HEK293 (cell line): ENCODE measurements around the gene NAE1.

Experiments
- CTCF ChIP-seq: fragments of 450-650 bp; formaldehyde crosslinking; IDR thresholded peaks from 2 replicates; pipeline ENCODE4 v1.5.1; 2016; ENCODE audit warnings: missing biosample characterization, missing genetic modification characterization
- GLI2 ChIP-seq: fragments of 450-650 bp; formaldehyde crosslinking; IDR thresholded peaks from 2 replicates; pipeline ENCODE4; 2017; ENCODE audit warnings: missing biosample characterization, missing genetic modification characterization, low read depth, borderline replicate concordance
- HIC1 ChIP-seq: fragments of 450-650 bp; formaldehyde crosslinking; IDR thresholded peaks from 2 replicates; pipeline ENCODE4 v1.5.1; 2016; ENCODE audit warnings: missing biosample characterization, missing genetic modification characterization
- KLF10 ChIP-seq: fragments of 450-650 bp; IDR thresholded peaks from 2 replicates; pipeline ENCODE4 v1.5.1; 2018; ENCODE audit warnings: missing biosample characterization, mild to moderate bottlenecking, missing genetic modification characterization
- TCF7L2 ChIP-seq: IDR thresholded peaks from 2 replicates; pipeline ENCODE4 v1.6.1; 2011; ENCODE audit warnings: low read depth, mild to moderate bottlenecking, inconsistent platforms, low read length, moderate library complexity, borderline replicate concordance
- ZBTB17 ChIP-seq: fragments of 450-650 bp; formaldehyde crosslinking; IDR thresholded peaks from 2 replicates; pipeline ENCODE4 v1.5.1; 2016; ENCODE audit warnings: missing biosample characterization, missing genetic modification characterization
- ZNF133 ChIP-seq: fragments of 450-650 bp; formaldehyde crosslinking; IDR thresholded peaks from 2 replicates; pipeline ENCODE4 v1.5.1; 2016; ENCODE audit warnings: missing biosample characterization, missing genetic modification characterization
- ZNF16 ChIP-seq: fragments of 450-650 bp; formaldehyde crosslinking; IDR thresholded peaks from 2 replicates; pipeline ENCODE4 v1.5.1; 2016; ENCODE audit warnings: low read depth, missing biosample characterization, missing genetic modification characterization
- ZNF274 ChIP-seq, 2 experiments: fragments of 200-500 bp in 1 of 2; fragments of 450-650 bp in 1 of 2; sonication (Bioruptor generic) in 1 of 2; formaldehyde crosslinking in 1 of 2; IDR thresholded peaks; 2 replicates each; pipeline versions ENCODE4 v1.5.1 to v1.6.1; 2014 to 2016; ENCODE audit warnings: borderline replicate concordance in 1 of 2, inconsistent platforms in 1 of 2, low read length in 1 of 2, missing biosample characterization in 1 of 2, missing genetic modification characterization in 1 of 2
- ZNF394 ChIP-seq: fragments of 450-650 bp; formaldehyde crosslinking; IDR thresholded peaks from 2 replicates; pipeline ENCODE4 v1.5.1; 2016; ENCODE audit warnings: missing biosample characterization, missing genetic modification characterization, mild to moderate bottlenecking, moderate library complexity, borderline replicate concordance
- ZNF596 ChIP-seq: fragments of 450-650 bp; IDR thresholded peaks from 2 replicates; pipeline ENCODE4 v1.5.0; 2018; ENCODE audit warnings: missing biosample characterization, mild to moderate bottlenecking, missing genetic modification characterization, moderate library complexity
- ZNF792 ChIP-seq: fragments of 450-650 bp; formaldehyde crosslinking; IDR thresholded peaks from 2 replicates; pipeline ENCODE4 v1.5.1; 2016; ENCODE audit warnings: missing biosample characterization, missing genetic modification characterization
- ZSCAN16 ChIP-seq: fragments of 450-650 bp; formaldehyde crosslinking; IDR thresholded peaks from 2 replicates; pipeline ENCODE4 v1.5.1; 2016; ENCODE audit warnings: missing biosample characterization, missing genetic modification characterization
- TF ChIP-seq, protein P1 (sequence below): IDR thresholded peaks from 2 replicates; pipeline ENCODE4 v1.6.1; 2011; ENCODE audit warnings: mild to moderate bottlenecking, low read depth, low read length, borderline replicate concordance

DNA sequence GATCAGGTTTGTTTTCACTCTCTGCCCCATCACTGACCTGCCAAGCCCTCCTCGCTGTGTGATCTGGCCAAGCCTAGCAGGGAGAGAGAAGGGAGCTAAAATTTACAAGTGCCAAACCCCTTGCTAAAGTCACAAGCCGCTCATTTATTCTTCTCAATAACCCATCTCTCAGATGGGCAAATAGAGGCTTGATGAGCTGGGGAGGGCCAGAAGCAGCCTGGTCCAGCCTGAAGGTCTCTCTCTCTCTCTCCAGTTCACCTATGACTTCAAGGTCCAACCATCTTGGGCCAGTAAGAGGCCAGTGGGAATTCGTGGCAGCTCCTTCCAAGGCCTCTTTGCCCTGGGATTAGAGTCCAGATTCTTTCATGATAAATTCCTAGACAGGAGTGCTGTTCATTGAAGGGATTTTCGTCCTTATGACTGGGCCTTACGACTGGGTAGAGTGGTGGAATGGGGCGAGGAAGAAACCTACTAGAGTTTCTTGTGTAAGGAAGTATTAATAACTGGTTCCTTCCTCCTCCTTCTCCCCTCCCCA lies 16.8 kb upstream of the NAE1 start:
- TF ChIP-seq CTCF (tag by site-specific recombination): no peak
- no peak for TF ChIP-seq ZBTB17 (tag by site-specific recombination)
- no peak for TF ChIP-seq ZNF16 (tag by site-specific recombination)
- TF ChIP-seq TCF7L2: no peak
- TF ChIP-seq ZNF394 (tag by site-specific recombination): no peak
- TF ChIP-seq GLI2: no peak
- no peak for TF ChIP-seq HIC1 (tag by site-specific recombination)
- TF ChIP-seq KLF10 (tag by site-specific recombination): no peak
- no peak for TF ChIP-seq ZNF274 (IDR thresholded peaks at IDR 0.05; ENCODE audit: low read length)
- no peak for TF ChIP-seq ZNF274 (tag by site-specific recombination; IDR thresholded peaks at IDR 0.05; ENCODE audit: borderline replicate concordance)
- no peak for TF ChIP-seq ZNF792 (tag by site-specific recombination)
- no peak for TF ChIP-seq ZNF133 (tag by site-specific recombination)
- TF ChIP-seq ZNF596 (tag by site-specific recombination): no peak
- TF ChIP-seq, protein P1, sequence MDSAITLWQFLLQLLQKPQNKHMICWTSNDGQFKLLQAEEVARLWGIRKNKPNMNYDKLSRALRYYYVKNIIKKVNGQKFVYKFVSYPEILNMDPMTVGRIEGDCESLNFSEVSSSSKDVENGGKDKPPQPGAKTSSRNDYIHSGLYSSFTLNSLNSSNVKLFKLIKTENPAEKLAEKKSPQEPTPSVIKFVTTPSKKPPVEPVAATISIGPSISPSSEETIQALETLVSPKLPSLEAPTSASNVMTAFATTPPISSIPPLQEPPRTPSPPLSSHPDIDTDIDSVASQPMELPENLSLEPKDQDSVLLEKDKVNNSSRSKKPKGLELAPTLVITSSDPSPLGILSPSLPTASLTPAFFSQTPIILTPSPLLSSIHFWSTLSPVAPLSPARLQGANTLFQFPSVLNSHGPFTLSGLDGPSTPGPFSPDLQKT: no peak
- TF ChIP-seq ZSCAN16 (tag by site-specific recombination): no peak
